OCI-LY7 (cell line): ENCODE results near the gene RSL24D1.

Experiments
- EZH2phosphoT487 ChIP-seq: fragments of 200-600 bp; sonication (generic); IDR thresholded peaks from 2 replicates; pipeline ENCODE4 v1.6.1; 2018; ENCODE audit warnings: low read depth, borderline replicate concordance, mild to moderate bottlenecking, mixed run types, antibody characterized with exemption, low read length, moderate library complexity, mixed read lengths
- TF ChIP-seq, protein P1 (sequence below): fragments of 200-600 bp; sonication (generic); conservative IDR thresholded peaks from 2 replicates; pipeline ENCODE4 v1.5.1; 2014; ENCODE audit warnings: mild to moderate bottlenecking, antibody characterized with exemption, low read length, moderate library complexity, mixed read lengths

- TF ChIP-seq, protein P1, sequence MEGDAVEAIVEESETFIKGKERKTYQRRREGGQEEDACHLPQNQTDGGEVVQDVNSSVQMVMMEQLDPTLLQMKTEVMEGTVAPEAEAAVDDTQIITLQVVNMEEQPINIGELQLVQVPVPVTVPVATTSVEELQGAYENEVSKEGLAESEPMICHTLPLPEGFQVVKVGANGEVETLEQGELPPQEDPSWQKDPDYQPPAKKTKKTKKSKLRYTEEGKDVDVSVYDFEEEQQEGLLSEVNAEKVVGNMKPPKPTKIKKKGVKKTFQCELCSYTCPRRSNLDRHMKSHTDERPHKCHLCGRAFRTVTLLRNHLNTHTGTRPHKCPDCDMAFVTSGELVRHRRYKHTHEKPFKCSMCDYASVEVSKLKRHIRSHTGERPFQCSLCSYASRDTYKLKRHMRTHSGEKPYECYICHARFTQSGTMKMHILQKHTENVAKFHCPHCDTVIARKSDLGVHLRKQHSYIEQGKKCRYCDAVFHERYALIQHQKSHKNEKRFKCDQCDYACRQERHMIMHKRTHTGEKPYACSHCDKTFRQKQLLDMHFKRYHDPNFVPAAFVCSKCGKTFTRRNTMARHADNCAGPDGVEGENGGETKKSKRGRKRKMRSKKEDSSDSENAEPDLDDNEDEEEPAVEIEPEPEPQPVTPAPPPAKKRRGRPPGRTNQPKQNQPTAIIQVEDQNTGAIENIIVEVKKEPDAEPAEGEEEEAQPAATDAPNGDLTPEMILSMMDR: peak; percentile 92
- TF ChIP-seq EZH2phosphoT487: no peak
Measured at GRCh38 chr15:55168350-55168974, 28.3 kb downstream of the RSL24D1 start.
